Aorta (tissue), 5 donors: Measurements from ENCODE around the gene SAXO1. TPM values are rescaled to one million over a fixed set of nuclear protein-coding genes. Genes with fewer than 3 reads are reported as not detected.

ENCODE experiments used
- ATAC-seq: fragments of 200-7000 bp; cut with Tn5 transposase; one replicate; pipeline ENCODE4 v1.9.1; 2022; ENCODE audit warnings: moderate library complexity; ENCODE audit not compliant: low FRiP score
- DNase-seq, 2 donors: peaks; one replicate each; pipeline ENCODE4 v3.0.0-alpha.2; 2020
- H3K27ac ChIP-seq, 2 donors: one replicate each; pipeline ENCODE4 v1.5.1; 2013; ENCODE audit warnings: low read length in 2 of 2, mild to moderate bottlenecking in 2 of 2, moderate library complexity in 2 of 2, control low read depth in 1 of 2, inconsistent platforms in 1 of 2, low read depth in 1 of 2
- H3K27me3 ChIP-seq, 2 donors: one replicate each; pipeline ENCODE4 v1.6.1; 2013; ENCODE audit warnings: control low read depth in 1 of 2, low read length in 1 of 2, mild to moderate bottlenecking in 1 of 2, moderate library complexity in 1 of 2; ENCODE audit not compliant: insufficient read depth in 2 of 2, control insufficient read depth in 1 of 2
- H3K36me3 ChIP-seq, 2 donors: one replicate each; pipeline ENCODE4 v1.6.1; 2013; ENCODE audit warnings: control low read depth in 1 of 2, low read length in 1 of 2, mild to moderate bottlenecking in 1 of 2; ENCODE audit not compliant: insufficient read depth in 2 of 2, control insufficient read depth in 1 of 2
- H3K4me1 ChIP-seq, 2 donors: one replicate each; pipeline ENCODE4 v1.6.1; 2013; ENCODE audit warnings: low read length in 2 of 2, control low read depth in 1 of 2, mild to moderate bottlenecking in 1 of 2, moderate library complexity in 1 of 2; ENCODE audit not compliant: insufficient read depth in 2 of 2, control insufficient read depth in 1 of 2
- H3K4me3 ChIP-seq, 2 donors: one replicate each; pipeline ENCODE4 v1.5.1; 2013; ENCODE audit warnings: low read length in 2 of 2, control low read depth in 1 of 2, mild to moderate bottlenecking in 1 of 2
- H3K9me3 ChIP-seq: one replicate; pipeline ENCODE4 v1.6.1; 2013; ENCODE audit warnings: mild to moderate bottlenecking, low read length; ENCODE audit not compliant: control insufficient read depth
- WGBS, 2 donors: extraction: QIAGEN DNeasy Blood & Tissue Kit; methylation state at CpG; one replicate each; pipeline ENCODE4 v1.1.7; 2013; 5-methylcytosine and 5-hydroxymethylcytosine counted together
- intact Hi-C, 2 donors: fragments of 100-400 bp; cut with DNase I; formaldehyde crosslinking; loops; one replicate each; pipeline versions ENCODE4 v1.14.2 to v1.15.0; 2022
- polyA plus RNA-seq, 2 donors: library from polyadenylated mRNA; stranded (reverse); fragments of 200-250 nt; gene quantifications; one replicate each; pipeline ENCODE4 v1.2.3, GENCODE V29; 2013
- total RNA-seq, 2 donors: library from RNA; stranded (reverse); fragmentation: NEBNext Ultra II Directional; extraction: Animal tissue kit (Norgen Biotek cat#: 25700); gene quantifications; one replicate each; pipeline ENCODE4 v1.2.1, GENCODE V29; 2021
- donor health status: healthy with polysubstance abuse.
- donor health status: Bipolar disorder and iron deficiency.
- donor health status: DM: no; HTN: no; CAD: no.
- donor health status: DM: no; HTN: no; CAD: no.
- donor health status: DM: yes; HTN: yes; CAD: no.

SAXO1 gene
- total and polyA plus RNA-seq, 4 donors = 0.24 to 0.29 TPM; not detected in 2

DNA sequence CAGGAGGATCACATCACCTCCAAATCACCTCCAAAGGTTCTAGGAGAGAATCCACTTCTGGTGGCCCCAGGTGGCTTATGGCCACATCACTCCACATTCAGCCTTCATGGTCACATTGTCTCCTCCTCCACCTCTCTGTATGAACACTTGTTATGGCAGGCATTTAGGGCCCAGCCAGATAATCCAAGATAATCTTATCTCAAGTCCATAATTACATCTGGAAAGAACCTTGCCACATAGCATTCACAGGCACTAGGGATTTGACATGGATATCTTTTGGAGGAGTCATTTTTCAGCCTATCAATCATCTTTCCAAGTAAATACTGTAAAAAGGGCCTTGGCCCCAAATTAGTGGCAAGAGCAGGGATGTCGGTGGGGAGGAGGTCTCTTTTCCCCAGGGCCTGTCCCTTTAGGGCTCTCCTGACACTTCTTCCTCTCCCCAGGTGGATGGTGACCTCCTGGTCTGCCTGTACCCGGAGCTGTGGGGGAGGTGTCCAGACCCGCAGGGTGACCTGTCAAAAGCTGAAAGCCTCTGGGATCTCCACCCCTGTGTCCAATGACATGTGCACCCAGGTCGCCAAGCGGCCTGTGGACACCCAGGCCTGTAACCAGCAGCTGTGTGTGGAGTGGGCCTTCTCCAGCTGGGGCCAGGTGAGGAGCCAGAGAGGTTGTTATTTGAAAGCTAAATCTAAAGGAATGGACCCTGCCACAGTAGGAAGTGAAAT is 140.9 kb downstream of the SAXO1 start:
- peaks cover 4% of the 10 kb centered on the region for H3K9me3 ChIP-seq

DNA sequence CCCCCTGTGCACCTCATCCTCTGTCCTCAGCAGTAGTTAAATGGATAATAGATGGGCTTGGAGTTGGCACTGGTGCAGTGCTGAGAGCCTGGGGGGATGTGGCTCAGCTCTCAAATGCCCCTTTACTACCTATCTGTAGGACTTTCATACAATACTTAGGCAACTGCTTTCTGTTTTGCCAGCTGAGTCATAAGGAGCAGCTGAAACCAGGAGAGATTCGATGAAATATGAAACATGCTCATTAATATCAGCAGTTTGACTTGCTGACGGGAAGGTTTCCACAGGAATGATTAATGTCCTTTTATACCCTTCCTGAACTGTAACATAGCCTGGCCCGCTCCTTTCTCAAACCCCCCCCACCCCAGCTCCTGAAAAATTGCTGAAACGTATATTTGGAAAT is 142.6 kb downstream of the SAXO1 start:
- H3K9me3 ChIP-seq = no peaks in the 10 kb centered on the region
- H3K27ac ChIP-seq = no peak overlapping the region
- H3K4me3 ChIP-seq = no peak overlapping the region
- no peak for DNase-seq
- H3K4me1 ChIP-seq = no peaks in the 10 kb centered on the region
- no peaks in the 10 kb centered on the region for H3K27me3 ChIP-seq
- WGBS, 2 donors = 40 to 60% methylated on average over 4 of the region's 4 CpGs
- ATAC-seq = no peak
- intact Hi-C loops = no loop called here
- H3K36me3 ChIP-seq = peaks cover 9 to 10% of the 10 kb centered on the region in 2 donors

More for the DNA sequence above, 140.9 kb downstream of the SAXO1 start:
- no peak overlapping the region for H3K4me3 ChIP-seq
- no peaks in the 10 kb centered on the region for H3K27me3 ChIP-seq
- peaks cover 9 to 10% of the 10 kb centered on the region in 2 donors for H3K36me3 ChIP-seq
- ATAC-seq = no peak
- H3K27ac ChIP-seq = no peak overlapping the region
- whole genome bisulfite sequencing, 2 donors = 92 to 93% methylated on average over 5 of the region's 5 CpGs
- intact Hi-C loops = no loop called here
- no peak for DNase-seq
- no peaks in the 10 kb centered on the region for H3K4me1 ChIP-seq

DNA sequence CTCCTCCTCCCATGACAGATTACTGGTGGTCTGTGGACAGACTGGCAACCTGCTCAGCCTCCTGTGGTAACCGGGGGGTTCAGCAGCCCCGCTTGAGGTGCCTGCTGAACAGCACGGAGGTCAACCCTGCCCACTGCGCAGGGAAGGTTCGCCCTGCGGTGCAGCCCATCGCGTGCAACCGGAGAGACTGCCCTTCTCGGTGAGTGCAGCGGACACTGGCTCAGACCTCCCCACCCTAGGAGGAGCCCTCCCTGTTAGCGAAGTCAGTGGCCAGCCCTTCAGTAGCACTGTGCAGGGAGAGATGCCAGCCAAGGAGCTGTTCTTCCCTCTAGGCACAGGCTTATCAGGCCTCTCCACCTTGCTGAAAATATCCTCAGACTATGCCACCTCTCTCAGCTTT is 143.5 kb downstream of the SAXO1 start:
- ATAC-seq = no peak
- no peak for DNase-seq
- H3K4me3 ChIP-seq = no peak overlapping the region
- no peaks in the 10 kb centered on the region for H3K9me3 ChIP-seq
- peaks cover 9 to 10% of the 10 kb centered on the region in 2 donors for H3K36me3 ChIP-seq
- H3K27me3 ChIP-seq = no peaks in the 10 kb centered on the region
- intact Hi-C loops = no loop called here
- 95 to 96% methylated on average over 12 of the region's 12 CpGs for WGBS, 2 donors
- H3K27ac ChIP-seq = no peak overlapping the region
- no peaks in the 10 kb centered on the region for H3K4me1 ChIP-seq

DNA sequence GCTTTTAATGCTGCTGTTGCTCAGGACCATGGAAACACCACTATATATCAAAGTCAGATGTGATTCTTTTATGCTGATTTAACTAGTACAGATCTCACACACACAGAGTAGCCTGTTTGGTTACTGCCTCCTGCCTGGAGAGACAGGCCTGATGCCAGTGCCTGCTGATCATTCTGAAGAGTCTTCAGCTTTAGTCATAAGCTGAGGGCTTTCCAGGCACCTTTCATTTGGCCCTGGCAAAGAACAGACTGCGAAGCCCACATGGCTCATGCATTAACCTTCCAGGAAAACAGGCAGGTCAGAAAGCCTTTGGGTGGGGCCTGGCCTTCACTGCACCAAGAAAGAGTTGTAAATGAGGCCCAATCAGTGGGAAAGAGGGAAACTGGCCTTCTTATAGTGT is 144.7 kb downstream of the SAXO1 start:
- intact Hi-C loops = no loop called here
- Histone ChIP-seq H3K4me3 (no peak overlapping the region), H3K4me1 (no peaks in the 10 kb centered on the region), H3K9me3 (no peaks in the 10 kb centered on the region), H3K36me3 (peaks cover 9 to 10% of the 10 kb centered on the region in 2 donors), H3K27me3 (no peaks in the 10 kb centered on the region), H3K27ac (no peak overlapping the region)
- 95 to 100% methylated on average over 1 of the region's 1 CpG for WGBS, 2 donors
- no peak for ATAC-seq
- DNase-seq = no peak

DNA sequence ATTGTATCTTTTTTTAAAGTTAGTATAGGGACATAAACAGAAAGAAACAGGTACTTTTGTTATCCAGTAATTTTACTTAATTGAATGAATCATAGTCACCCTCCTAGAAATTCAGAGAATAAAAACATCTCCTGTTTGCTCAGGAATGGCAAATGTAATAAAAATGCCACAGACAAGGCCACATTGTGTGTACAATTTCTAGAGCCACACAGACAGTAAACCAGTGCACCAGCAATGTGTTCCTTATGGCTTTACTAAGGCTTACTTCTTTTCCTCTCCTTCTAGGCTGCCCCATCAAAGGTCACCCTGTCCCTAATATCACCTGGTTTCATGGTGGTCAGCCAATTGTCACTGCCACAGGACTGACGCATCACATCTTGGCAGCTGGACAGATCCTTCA is 145.5 kb downstream of the SAXO1 start:
- 95 to 100% methylated on average over 1 of the region's 1 CpG for WGBS, 2 donors
- H3K4me1 ChIP-seq = no peaks in the 10 kb centered on the region
- no peaks in the 10 kb centered on the region for H3K27me3 ChIP-seq
- no peak overlapping the region for H3K27ac ChIP-seq
- intact Hi-C loops = no loop called here
- H3K4me3 ChIP-seq = no peak overlapping the region
- DNase-seq = no peak
- peaks cover 8 to 9% of the 10 kb centered on the region in 2 donors for H3K36me3 ChIP-seq
- no peak for ATAC-seq
- H3K9me3 ChIP-seq = peaks cover 2% of the 10 kb centered on the region

DNA sequence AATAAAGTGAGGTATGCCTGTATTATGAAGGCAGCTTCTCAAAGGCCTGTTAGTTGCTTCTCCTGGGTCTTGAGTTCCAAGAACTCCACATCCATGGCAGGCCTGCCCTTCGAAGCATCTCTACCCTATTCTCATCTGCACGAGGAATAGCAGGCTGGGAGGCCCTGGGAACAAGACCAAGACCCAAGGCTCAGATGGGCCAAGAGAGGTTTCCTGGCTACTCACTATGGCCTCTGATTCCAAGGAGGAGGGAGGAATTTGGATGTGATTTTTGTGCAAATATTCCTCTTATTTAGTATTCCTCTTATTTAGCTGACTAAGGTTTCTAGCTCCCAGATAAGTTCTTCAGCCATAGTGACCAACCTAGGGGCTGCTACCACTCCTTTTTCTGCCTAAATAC is 151.3 kb downstream of the SAXO1 start:
- H3K27ac ChIP-seq = no peak overlapping the region
- WGBS, 2 donors = 40 to 41% methylated on average over 2 of the region's 2 CpGs
- no peak for DNase-seq
- intact Hi-C loops = no loop called here
- H3K9me3 ChIP-seq = peaks cover 2% of the 10 kb centered on the region
- peaks cover 0 to 3% of the 10 kb centered on the region in 2 donors for H3K36me3 ChIP-seq
- no peaks in the 10 kb centered on the region for H3K27me3 ChIP-seq
- no peak for ATAC-seq
- H3K4me3 ChIP-seq = no peak overlapping the region
- H3K4me1 ChIP-seq = peaks cover 0 to 2% of the 10 kb centered on the region in 2 donors

DNA sequence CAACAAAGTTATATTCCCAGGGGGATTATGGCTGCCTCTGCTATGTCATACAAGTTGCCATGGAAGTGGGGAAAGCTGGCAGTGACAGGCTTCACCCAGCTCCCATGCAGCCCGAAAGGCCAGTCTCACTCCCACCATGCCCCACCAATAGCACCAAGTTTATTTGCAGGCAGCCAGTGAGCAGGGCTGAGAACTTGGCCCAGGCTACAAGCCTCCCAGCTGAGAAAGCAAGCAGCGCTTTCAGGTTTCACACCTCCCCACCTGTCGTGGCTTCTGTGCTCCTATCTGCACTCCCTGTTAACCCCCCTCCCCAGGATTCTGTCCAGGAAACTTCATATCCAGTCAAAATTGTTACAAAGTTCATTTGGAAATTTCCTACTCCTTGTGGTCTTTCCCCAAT is 155.0 kb downstream of the SAXO1 start:
- no peak for ATAC-seq
- intact Hi-C loops = no loop called here
- H3K4me1 ChIP-seq = peaks cover 0 to 2% of the 10 kb centered on the region in 2 donors
- 93 to 95% methylated on average over 3 of the region's 3 CpGs for WGBS, 2 donors
- DNase-seq = no peak
- H3K27me3 ChIP-seq = no peaks in the 10 kb centered on the region
- peaks cover under 1% of the 10 kb centered on the region for H3K9me3 ChIP-seq
- peaks cover 0 to 3% of the 10 kb centered on the region in 2 donors for H3K36me3 ChIP-seq
- H3K27ac ChIP-seq = no peak overlapping the region
- no peak overlapping the region for H3K4me3 ChIP-seq

Other genes starting within 250 kb of the SAXO1 start
- gene RRAGA, start 16.2 kb upstream of the SAXO1 start, total RNA-seq = 10 to 100 TPM; 85.9 to 87.2 TPM
- gene RRAGA, start 16.2 kb upstream of the SAXO1 start, polyA plus RNA-seq = 10 to 100 TPM; 47.6 to 94.8 TPM
- gene HAUS6, start 69.7 kb upstream of the SAXO1 start, total RNA-seq = 1 to 10 TPM; 8.4 to 9.2 TPM
- 1 to 10 TPM; 1.4 to 3.3 TPM for gene HAUS6, start 69.7 kb upstream of the SAXO1 start, polyA plus RNA-seq
- 100 to 1,000 TPM in 1 of 2 donors, 10 to 100 TPM in 1; 61.3 to 148 TPM for gene PLIN2, start 94.3 kb upstream of the SAXO1 start, total RNA-seq
- gene PLIN2, start 94.3 kb upstream of the SAXO1 start, polyA plus RNA-seq = 100 to 1,000 TPM in 1 of 2 donors, 10 to 100 TPM in 1; 22.5 to 112 TPM
- 10 to 100 TPM; 48.7 to 68.0 TPM for gene DENND4C, start 197.5 kb upstream of the SAXO1 start, total RNA-seq
- 10 to 100 TPM; 19.9 to 21.9 TPM for gene DENND4C, start 197.5 kb upstream of the SAXO1 start, polyA plus RNA-seq